ENCODE measurements around the gene TXN2.

DNA sequence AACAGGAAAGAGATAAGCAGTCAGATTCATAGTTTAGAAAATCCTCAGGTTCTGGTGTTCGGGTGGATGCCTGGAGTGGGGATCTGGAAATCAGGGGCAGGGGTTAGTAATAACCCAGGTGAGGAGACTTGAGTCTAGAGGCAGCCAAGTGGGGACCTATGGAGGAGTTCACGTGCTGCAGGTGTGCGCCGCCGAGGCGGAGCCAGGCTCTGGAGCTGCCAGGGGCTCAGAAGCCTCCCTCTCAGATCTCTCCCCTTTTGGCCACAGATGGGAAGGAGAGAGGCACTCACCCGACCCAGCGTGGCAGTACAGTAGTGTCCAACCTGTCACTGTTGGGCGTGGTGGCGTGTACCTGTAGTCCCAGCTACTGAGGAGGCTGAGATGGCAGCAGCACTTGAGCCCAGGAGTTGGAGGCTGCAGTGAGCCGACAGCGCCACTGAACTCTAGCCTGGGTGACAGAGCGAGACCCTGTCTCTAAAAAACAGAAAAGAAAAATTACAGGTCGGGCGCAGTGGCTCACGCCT, 27.5 kb downstream of the TXN2 start:
- TF ChIP-seq, protein P1, sequence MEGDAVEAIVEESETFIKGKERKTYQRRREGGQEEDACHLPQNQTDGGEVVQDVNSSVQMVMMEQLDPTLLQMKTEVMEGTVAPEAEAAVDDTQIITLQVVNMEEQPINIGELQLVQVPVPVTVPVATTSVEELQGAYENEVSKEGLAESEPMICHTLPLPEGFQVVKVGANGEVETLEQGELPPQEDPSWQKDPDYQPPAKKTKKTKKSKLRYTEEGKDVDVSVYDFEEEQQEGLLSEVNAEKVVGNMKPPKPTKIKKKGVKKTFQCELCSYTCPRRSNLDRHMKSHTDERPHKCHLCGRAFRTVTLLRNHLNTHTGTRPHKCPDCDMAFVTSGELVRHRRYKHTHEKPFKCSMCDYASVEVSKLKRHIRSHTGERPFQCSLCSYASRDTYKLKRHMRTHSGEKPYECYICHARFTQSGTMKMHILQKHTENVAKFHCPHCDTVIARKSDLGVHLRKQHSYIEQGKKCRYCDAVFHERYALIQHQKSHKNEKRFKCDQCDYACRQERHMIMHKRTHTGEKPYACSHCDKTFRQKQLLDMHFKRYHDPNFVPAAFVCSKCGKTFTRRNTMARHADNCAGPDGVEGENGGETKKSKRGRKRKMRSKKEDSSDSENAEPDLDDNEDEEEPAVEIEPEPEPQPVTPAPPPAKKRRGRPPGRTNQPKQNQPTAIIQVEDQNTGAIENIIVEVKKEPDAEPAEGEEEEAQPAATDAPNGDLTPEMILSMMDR (IDR thresholded peaks at IDR 0.05; ENCODE audit: low read depth, low read length, poor library complexity, severe bottlenecking), result no peak
- TF ChIP-seq EZH2phosphoT487 (IDR thresholded peaks at IDR 0.05; ENCODE audit: borderline replicate concordance, low read length), result no peak
